Measurements from ENCODE around the gene RASSF5.

The RASSF5 gene

DNA sequence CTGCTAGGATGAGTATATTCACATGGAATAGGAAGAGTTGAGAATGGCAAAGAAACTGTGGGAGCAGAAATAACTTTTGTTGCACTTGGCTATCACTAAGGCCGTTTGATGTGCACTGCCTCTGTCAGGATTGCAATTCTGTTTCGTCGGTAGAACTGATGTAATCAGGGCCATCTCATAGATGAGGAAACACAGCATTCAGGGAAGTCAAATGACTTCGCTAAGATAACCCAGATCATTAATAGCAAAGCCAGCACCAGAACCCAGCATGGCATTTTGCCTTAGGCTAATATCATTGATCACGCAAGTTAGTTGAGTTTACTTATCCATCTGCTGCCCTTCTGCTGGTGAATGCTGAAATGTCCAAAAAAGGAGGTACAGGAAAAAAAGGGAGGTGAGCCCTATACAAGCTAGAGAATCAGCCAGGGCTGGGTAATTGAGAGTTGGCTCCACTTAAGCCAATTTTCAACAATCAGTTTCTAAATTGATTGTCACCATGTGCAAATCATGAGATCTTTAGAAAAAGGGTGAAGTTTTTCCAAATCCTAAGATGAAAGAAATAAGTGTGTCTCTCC, 7.6 kb downstream of the RASSF5 start:
- DNase-seq (ENCODE audit: low read depth in 2 of 2) = no peak

DNA sequence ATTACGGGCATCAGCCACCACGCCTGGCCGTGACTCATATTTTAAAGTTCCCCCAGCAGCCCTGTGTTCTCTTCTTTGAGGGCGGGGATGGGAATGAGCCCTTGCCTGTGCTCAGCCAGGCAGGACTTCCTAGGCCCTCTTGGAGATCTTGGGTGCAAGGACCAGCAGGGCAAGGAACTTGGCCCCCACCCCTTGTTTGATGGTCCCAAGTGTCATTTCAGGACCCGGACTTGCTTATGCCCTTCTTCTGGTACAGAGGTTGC, 9.3 kb downstream of the RASSF5 start:
- no peak for DNase-seq (ENCODE audit: low read depth in 2 of 2)

DNA sequence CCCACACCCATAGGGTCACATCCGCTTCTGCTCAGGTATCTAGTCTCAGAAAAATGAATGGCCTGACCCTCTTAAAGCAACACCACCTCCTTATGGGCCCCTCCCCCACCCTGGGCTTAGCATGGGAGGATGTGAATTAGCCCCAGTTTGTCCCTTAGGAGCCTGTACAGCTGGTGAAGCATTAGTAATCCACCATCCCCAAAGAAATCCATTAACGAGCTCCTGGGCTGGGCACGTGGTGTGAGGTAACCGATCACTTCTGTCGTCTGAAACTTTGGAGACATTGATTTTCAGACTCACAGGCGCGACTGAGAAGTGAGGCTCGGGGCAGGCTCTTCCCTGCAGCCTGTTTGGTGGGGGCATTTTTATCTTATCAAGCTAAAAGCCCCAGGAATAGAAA, 10.5 kb downstream of the RASSF5 start:
- DNase-seq (ENCODE audit: low read depth in 2 of 2) = no peak

DNA sequence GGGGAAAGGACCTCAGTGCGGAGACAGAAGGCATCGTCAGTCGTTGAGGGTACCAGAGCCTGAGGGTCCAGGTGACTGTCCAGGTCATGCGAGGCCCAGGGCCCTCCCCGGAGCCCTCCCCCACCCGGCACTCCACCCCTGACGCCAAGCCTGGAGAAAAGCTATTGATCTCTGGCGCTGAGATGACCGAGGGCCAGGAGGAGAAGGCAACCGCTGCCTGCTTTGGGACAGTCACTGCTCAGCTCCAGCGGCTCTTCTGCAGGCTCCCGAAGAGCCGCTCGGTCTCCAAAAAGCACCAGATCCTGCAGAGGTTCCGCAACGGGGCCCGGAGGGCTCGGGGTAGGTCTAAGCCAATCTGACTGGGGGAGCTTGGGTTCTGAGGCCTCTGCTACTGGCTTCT, 10.9 kb downstream of the RASSF5 start:
- DNase-seq (ENCODE audit: low read depth in 2 of 2) = no peak

DNA sequence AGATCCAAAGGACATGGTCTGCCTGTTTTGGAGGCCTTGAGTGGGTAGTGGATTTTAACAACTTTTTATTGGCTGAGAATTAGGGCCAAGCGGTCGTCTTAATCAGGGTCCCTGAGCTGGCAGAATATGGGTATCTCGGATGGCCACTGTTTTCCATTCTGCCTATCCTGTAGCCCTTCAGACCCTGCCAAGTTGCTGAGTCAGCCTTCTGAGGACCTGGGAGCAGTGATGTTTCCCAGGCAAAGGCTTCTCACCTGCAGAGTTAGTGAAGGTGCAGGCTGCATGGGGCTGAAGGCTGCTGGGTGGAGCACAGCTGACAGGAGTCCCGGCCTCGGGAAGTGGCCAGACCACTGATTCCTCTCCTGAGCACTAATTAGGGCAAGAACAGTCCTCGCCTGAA, 11.4 kb downstream of the RASSF5 start:
- no peak for DNase-seq (ENCODE audit: low read depth in 2 of 2)

- no peak for DNase-seq (ENCODE audit: low read depth in 2 of 2)
Measured at GRCh38 chr1:206521127-206521526, 13.8 kb downstream of the RASSF5 start.

- DNase-seq (ENCODE audit: low read depth in 2 of 2) = no peak
Measured at GRCh38 chr1:206521694-206522402, 14.5 kb downstream of the RASSF5 start.

- DNase-seq (ENCODE audit: low read depth in 2 of 2) = no peak
Measured at GRCh38 chr1:206524739-206525364, 17.5 kb downstream of the RASSF5 start.

DNA sequence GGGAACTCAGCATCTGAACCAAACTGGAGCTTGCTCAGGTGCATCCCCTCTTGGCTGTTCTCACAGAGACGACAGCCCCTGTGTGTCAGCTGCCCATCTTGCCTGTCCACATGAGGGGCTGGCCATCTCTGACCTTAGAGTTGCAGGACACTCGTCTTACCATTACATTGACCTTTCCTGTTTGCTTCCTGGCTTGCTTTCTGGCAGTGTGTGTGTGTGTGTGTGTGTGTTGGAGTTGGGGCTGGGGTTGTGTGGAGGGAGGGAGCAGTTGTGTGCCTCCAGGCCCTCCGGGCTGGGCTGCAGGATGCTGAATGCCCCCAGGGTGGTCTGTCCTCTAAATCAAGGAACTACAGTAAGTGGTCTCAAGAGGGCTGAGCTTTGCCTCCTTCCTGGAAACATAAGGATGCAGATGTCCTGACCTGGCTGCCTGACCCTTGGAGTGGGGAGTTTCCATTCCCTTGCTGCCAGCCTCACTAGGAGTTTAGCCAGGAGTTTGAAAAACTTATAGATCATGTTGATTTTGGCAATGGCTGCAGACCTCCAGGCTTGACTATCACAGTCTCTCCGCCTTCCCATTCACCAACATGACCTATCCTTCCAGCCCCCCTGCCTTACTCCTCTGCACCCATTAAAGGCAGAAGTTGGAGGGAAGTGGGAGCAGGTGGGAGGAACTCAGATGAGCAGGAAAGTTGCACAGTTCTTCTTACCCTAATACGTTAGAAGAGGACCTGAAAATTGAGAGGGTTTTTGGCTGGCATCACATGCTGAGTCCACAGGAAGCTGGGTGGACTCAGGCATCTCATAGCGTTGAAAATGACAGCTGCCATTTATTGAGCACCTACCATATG, 19.0 kb downstream of the RASSF5 start:
- no peak for DNase-seq (ENCODE audit: low read depth in 2 of 2)

- no peak for DNase-seq (ENCODE audit: low read depth in 2 of 2)
Measured at GRCh38 chr1:206529425-206529824, 22.1 kb downstream of the RASSF5 start.

GRCh38 chr1:206532368-206532767, 25.0 kb downstream of the RASSF5 start:
- DNase-seq (ENCODE audit: low read depth in 2 of 2) = no peak

- no peak for DNase-seq (ENCODE audit: low read depth in 2 of 2)
Measured at GRCh38 chr1:206534552-206534951, 27.2 kb downstream of the RASSF5 start.

- no peak for DNase-seq (ENCODE audit: low read depth in 2 of 2)
Measured at GRCh38 chr1:206535853-206536188, 28.5 kb downstream of the RASSF5 start.

GRCh38 chr1:206537141-206537540, 29.8 kb downstream of the RASSF5 start:
- DNase-seq (ENCODE audit: low read depth in 2 of 2) = no peak

DNA sequence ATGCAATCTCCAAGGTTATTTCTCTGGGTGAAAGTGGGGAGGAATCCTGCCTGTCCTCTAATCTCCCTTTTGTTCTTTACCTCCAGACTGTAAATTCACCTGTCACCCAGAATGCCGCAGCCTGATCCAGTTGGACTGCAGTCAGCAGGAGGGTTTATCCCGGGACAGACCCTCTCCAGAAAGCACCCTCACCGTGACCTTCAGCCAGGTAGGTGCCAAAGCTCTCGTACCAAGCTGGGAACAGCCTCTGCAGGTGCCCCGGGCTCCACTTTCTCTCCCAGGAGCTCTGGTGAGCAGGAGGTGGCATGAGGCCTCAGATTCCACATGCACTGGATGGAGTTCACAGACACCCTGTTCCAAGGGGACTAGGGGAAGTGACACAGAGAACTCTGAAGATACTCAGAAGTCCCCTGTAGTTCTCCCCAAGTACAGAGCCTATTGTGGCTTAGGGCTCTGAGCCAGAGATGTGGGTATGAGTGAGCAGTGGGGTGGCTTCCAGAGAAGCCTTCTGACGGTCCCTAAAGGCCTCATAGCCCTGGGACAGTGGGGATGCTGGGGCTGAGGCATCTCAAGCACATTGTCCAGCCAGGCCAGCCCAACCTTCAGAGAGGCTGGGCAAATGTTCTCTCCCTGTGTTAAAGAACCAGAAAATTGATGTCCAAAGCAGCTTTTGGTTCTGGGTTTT, 30.9 kb downstream of the RASSF5 start:
- no peak for DNase-seq (ENCODE audit: low read depth in 2 of 2)

GRCh38 chr1:206538901-206539640, 31.7 kb downstream of the RASSF5 start:
- DNase-seq (ENCODE audit: low read depth in 2 of 2) = no peak

DNA sequence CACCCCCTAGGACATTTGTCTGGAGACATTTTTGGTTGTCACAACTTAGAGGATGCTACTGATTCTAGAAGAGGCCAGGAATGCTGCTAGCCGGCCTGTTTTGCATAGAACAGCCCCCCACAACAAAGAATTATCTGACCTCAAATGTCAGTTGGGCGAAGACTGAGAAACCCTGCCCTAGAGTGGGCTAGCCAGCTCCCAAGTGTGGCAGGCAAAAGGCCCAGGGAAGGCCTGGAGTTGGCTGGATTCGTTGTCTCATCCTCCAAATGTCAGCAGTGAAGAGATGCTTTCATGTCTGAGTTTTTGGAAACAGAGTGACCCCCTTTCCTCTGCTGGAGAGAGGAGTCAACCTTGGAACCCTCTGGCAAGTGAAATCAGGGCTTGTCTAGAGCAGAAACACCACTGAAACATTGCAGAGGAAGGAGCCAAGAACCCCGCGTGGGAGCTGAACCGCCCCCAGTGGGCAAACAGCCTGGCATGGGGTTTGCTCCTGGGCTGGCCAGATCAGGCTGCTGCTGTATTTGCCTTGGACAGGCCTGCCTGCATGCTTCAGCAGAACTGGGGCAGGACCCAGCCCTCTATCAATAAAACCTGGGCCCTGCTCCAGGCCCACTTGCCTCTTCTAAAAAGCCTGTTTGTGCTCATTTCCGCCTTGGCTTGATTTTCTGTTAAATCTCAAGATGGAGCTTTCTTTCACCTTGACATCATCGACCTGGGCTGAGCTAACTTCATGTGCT, 32.9 kb downstream of the RASSF5 start:
- no peak for DNase-seq (ENCODE audit: low read depth in 2 of 2)

- no peak for DNase-seq (ENCODE audit: low read depth in 2 of 2)
Measured at GRCh38 chr1:206541236-206541833, 34.0 kb downstream of the RASSF5 start.

GRCh38 chr1:206544562-206545257, 37.4 kb downstream of the RASSF5 start:
- DNase-seq (ENCODE audit: low read depth in 2 of 2) = peak; percentile 62 to 63

DNA sequence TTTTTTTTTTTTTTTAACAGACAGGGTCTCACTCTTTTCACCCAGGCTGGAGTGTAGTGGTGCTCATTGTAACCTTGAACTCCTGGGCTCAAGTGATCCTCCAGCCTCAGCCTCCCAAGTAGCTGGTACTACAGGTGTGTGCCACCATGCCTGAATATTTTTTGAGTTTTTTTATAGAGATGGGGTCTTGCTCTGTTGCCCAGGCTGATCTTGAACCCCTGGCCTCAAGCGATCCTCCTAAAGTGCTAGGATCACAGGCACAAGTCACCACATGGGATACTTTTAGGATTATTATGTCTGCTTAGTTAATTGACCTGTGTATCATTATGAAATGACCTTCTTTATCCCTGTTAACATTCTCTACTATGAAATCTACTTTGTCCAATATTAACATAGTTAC, 38.0 kb downstream of the RASSF5 start:
- no peak for DNase-seq (ENCODE audit: low read depth in 2 of 2)
